ENCODE results near the gene PRAME.
"Not testable (repeated sequence)": the region's sequence is repeated elsewhere in the genome, so short reads cannot be mapped to it uniquely, and the experiment has no call there.

The PRAME gene

GRCh38 chr22:22523494-22523893 is 35.6 kb downstream of the PRAME start:
- no peak for DNase-seq (ENCODE audit: low read depth in 2 of 2, low spot score in 1 of 2)

DNA sequence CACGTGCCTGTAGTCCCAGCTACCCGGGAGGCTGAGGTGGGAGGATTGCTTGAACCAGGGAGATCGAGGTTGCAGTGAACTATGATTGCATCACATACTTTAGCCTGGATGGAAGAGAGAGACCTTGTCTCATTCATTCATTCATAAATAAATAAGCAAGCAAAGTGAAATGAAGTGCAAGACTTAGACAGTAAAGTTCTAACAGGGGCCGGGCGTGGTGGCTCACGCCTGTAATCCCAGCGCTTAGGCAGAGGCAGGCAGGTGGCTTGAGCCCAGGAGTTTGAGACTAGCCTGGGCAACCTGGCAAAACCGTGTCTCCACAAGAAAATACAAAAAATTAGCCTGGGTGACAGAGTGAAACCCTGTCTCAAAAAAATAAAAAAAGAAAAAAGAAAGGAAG is 37.4 kb downstream of the PRAME start:
- no peak for DNase-seq (ENCODE audit: low read depth in 2 of 2, low spot score in 1 of 2)

DNA sequence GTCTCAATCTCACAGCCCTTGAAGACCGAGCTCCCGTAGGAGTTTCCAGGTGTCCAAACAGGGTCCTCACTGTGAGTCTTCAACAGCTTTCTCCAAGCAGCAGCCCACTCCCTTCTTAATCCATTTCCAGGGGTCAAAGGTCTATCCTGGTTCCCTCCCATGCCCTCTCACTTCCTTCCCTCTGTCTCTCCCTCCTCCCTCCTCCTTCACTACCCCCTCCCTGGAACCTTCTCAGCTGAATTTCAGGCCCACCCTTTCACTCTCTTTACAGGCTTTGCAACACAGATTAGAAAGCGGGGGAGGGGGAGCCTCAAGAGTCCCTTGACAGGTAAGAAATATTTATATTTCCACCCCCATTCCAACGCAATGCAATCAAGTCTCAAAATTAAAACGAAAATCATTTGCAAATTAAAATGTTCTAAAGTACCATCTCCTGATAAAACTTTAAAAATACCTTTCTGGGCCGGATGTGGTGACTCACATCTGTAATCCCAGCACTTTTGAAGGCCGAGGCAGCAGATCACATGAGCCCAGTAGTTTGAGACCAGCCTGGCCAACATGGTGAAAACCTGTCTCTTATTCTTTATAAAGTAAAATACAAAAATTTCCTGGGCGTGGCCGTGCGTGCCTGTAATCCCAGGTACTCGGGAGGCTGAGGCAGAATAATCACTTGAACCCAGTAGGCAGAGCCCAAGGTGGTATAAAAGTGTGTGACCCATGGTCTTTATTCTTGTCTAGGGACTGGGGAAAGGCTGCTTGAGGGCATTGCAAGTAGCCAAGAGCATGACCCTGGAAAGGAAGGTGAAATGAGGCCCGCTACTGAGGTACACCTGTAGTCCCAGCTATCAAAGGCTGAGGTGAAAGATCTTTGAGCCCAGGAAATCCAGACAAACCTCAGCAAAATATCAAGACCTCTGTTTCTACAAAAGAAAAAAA is 38.1 kb downstream of the PRAME start:
- DNase-seq (ENCODE audit: low read depth in 2 of 2, low spot score in 1 of 2), result no peak

- no peak for DNase-seq (ENCODE audit: low read depth in 2 of 2, low spot score in 1 of 2)
Measured at GRCh38 chr22:22520020-22520656, 38.9 kb downstream of the PRAME start, which contains the start of gene ZNF280A. Gene ZNF280A, minus strand, starts transcription at chr22:22520270. Its CDS starts 4,640 bp downstream, at chr22:22515630.

- DNase-seq (ENCODE audit: low read depth in 2 of 2, low spot score in 1 of 2), result no peak
Measured at GRCh38 chr22:22519591-22519990, 39.5 kb downstream of the PRAME start.

GRCh38 chr22:22516992-22517391 is 42.1 kb downstream of the PRAME start:
- DNase-seq (ENCODE audit: low read depth in 2 of 2, low spot score in 1 of 2), result no peak

DNA sequence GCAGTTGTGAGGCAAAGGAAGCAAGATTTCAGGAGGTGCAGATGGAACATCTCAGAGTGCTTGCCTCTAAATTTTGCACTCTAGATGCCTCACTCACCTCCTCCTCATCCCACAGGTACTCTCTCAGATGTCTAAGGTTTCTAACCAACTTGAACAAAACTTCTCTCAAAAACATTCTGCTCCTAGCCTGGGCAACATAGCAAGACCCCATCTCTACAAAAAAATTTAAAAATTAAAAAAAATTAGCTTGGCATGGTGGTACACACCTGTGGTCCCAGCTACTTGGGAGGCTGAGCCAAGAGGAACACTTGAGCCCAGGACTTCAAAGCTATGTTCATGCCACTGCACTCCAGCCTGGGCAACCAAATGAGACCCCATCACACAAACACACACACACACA is 43.2 kb downstream of the PRAME start:
- DNase-seq (ENCODE audit: low read depth in 2 of 2, low spot score in 1 of 2), result no peak

DNA sequence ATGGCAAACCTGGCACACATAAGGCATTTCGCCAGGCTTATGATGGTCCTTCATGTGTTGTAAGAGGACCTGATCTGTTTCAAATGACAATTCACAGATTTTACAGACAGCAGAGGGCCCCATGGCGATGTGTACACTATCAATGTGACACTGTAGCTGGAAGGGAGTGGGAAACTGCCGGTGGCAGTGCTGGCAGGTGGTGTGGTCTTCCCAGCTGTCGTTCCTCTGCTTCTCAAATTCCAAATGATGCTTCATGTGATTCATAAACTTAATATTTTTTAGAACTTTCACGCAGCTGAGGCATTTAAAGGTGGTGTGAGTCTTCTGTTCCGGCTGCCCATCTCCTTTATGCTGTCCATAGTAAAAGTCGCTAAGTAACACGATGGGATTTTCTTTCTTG is 44.6 kb downstream of the PRAME start:
- not testable (repeated sequence) for DNase-seq (ENCODE audit: low read depth in 2 of 2, low spot score in 1 of 2)

DNA sequence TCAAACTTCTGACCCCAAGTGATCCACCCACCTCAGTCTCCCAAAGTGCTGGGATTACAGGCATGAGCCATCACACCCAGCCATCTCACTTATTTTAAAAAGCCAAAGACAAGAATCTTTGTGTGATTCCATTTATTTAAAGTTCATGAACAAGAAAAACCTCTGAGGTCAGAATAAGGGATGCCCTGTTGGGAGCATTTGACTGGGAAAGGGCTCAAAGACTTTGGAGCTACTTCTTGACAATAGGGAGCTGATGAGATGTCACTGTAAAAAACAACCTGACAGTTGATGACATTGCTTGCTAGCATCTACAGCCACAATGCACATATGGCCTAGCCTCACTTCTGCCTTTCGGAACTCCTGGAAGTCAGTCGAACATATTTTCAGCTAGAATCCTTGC is 45.4 kb downstream of the PRAME start:
- DNase-seq (ENCODE audit: low read depth in 2 of 2, low spot score in 1 of 2), result no peak

- no peak for DNase-seq (ENCODE audit: low read depth in 2 of 2, low spot score in 1 of 2)
Measured at GRCh38 chr22:22512951-22513350, 46.1 kb downstream of the PRAME start.

- DNase-seq (ENCODE audit: low read depth in 2 of 2, low spot score in 1 of 2), result not testable (repeated sequence)
Measured at GRCh38 chr22:22510833-22511232, 48.2 kb downstream of the PRAME start.

DNA sequence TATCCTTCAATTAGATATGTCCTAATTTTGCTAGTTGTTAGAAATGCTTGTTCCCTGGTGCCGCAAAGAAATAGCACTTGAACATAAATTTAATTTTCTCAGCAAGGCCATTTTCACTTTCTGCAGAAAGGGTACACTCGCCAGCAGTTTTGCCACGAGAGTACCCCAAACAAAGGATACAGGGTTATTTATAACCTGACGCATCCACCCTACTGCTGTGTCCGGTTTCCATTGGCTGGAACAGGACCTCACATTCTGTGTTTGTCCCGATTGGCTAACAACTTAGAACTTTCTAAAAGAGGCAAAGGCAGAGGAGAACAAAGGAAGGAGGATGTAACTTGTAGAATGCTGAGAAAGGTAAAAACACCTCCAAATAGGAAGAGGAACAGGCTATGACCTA is 49.2 kb downstream of the PRAME start:
- not testable (repeated sequence) for DNase-seq (ENCODE audit: low read depth in 2 of 2, low spot score in 1 of 2)

GRCh38 chr22:22508274-22509176 is 50.5 kb downstream of the PRAME start, which contains the start of gene ZNF280B:
Gene ZNF280B, minus strand, starts transcription at chr22:22508742. Its CDS starts 19,344 bp downstream, at chr22:22489398.
- peak; percentile 46 to 61 for DNase-seq (ENCODE audit: low read depth in 2 of 2, low spot score in 1 of 2)

- DNase-seq (ENCODE audit: low read depth in 2 of 2, low spot score in 1 of 2), result no peak
Measured at GRCh38 chr22:22507743-22508273, 51.3 kb downstream of the PRAME start.

DNA sequence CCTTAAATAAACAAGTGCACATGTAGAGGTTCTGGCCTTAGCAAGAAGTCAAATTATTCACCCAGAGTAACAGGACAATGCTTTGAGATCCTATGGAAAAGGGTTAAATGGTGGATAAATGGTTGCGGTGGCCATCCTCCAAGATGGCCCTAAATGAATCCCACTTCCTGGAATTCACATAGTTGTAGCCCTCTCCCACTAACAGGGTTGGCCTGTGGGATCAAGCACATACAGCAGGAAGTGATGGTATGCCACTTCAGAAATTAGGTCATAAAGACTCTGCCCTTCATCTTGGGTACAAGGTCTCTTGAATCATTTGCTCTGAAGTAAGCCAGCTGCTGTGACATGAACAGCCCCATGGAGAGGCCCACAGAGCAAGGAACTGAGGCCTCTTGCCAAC is 52.3 kb downstream of the PRAME start:
- DNase-seq (ENCODE audit: low read depth in 2 of 2, low spot score in 1 of 2), result no peak

DNA sequence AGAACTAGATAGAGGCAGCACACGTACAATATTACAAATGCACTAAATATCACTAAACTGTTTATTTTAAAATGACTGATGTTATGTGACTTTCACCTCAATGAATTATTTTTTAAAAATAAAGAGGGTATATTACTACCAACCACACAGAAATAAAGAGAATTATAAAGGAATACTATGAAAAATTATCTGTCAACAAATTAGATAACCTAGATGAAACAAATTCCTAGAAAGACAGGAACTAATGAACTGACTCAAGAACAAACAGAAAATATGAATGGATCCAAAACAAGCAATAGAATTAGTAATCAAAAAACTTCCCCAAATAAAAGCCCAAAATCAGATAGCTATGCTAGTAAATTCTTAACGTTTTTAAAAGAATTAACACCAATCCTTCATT is 60.8 kb downstream of the PRAME start:
- no peak for DNase-seq (ENCODE audit: low read depth in 2 of 2, low spot score in 1 of 2)

Measured in stimulated activated CD8-positive, alpha-beta memory T cell treated with anti-CD3 and anti-CD28 coated beads, Interleukin-4, amount 100 ng/mL, for 4 hours (primary cell).